Measurements from ENCODE around the gene RPH3AL.
"Not testable (repeated sequence)": the region's sequence is repeated elsewhere in the genome, so short reads cannot be mapped to it uniquely, and the experiment has no call there.

RPH3AL gene

DNA sequence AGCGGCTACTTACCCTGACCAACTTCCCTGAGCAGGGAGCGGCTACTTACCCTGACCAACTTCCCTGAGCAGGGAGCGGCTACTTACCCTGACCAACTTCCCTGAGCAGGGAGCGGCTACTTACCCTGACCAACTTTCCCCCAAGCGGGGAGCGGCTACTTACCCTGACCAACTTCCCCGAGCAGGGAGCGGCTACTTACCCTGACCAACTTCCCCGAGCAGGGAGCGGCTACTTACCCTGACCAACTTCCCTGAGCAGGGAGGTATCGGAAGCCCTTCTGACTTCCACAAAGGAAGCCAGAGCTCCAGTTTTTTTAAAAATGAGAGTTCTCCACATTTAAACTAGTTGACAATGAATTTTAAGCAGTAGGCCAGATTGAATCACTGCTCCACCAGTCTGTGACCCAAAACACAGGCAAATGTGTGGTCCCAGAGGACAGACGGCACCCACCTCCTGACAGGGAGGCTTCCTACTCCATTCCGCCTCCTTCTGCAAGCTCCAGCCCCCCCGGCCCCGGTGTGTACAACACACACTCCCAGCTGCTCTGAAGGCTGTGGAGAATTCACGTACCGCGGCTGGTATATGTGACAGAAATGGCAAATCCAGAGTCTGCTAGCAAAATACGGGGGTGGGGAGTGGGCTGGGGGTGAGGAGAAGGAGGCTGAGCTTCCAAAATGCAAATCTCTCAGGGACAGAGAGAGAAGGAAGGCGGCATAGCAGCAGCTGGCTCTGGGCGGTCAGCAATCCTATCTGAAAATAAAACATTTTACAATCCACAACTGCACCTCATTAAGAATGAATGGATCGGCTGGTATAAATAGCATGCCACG, 118.2 kb downstream of the RPH3AL start:
- peak; percentile 8 for DNase-seq

DNA sequence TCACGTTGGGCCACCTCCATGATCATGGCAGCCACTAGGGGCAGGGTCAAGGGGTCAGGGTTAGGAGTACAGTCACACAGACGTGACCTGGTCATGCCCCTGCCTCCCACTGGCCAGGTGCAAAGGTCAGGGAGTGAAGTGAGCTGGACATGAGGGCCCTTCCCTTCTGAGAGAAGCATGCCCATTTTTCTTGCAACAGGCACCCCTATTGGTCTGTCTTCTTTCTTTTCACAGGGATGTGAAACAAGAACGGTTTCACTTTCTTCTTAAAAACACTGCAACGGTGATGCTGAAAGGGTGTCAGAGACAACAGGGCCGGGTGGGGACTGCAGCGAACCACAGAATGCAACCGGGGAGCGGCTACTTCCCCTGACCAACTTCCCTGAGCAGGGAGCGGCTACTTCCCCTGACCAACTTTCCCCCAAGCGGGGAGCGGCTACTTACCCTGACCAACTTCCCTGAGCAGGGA, 119.1 kb downstream of the RPH3AL start:
- no peak for DNase-seq

DNA sequence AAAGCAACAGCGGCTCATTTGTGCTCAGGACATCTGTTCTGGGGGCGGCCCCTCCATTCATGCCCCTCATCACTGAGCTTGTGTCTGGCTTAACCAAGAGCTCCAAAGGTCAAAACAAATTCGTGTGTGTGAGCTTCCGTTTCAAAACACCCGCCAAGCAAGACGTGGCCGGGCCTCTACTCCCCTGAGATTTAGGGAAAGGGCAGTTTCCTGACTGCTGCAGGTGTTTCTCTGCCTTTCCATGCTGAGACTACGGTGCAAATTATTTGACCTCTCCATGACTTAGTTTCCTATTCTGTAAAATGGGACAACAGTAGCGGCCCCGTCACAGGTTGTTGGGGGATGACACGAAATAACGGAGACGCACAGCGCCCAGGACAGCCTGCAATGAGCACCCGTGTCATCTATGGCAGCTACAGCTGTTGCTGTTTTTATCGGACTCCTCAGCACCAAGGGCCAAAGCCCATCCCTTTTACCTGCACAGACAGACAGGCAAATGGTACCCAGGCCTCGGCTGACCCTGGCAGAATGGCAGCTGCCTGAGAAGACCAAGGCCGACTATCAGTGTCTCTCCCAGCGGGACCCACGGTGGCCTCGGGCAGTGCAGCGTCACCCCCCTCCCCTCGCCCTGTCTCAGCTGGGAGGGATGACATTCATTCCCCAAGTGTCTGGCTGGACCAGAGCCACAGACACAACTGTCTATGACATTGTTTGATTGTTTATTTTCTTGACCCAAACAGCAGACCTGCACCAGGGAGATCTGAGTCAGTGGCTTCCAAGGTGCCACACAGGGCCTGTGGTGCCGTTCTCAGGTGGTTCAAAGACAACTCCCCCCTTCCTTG, 120.4 kb downstream of the RPH3AL start:
- DNase-seq, result peak; percentile 23

DNA sequence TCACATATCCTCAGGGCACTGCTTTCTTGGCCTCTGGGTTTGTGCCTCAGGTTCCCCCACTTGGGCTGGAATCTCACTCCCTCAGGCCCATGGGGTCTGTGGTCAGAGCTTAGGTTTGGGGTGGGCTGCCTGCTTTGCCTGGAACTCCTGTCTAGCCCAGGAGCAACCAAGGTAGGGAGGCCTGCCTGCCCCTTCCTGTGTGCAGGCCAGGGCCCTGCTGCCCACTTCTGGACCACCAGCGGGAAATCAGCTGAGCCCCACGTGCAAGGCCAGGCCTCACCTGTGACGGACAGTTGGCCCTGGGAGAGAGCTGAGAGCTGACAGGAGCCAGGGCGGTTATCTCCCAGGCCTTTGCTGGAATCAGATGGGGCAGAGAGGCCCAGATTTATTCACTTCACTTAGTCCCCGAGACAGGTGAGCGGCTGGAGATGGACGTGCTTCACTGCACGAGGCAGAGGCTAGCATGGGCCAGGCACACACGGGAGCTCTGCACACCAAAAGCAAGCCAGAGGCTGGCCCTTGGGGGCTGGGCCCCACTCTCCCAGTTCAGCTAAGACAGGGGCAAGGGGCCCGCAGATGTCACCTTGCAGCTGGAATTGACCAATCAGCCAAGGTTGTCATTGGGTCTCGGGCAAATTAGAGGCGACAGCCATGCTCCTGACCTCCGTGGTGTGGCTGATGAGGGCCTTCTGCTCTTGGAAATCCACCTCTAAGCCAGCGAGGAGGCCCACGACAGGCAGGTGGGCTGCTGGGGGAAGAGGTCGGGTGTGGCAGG, 121.2 kb downstream of the RPH3AL start:
- peak; percentile 21 for DNase-seq

DNA sequence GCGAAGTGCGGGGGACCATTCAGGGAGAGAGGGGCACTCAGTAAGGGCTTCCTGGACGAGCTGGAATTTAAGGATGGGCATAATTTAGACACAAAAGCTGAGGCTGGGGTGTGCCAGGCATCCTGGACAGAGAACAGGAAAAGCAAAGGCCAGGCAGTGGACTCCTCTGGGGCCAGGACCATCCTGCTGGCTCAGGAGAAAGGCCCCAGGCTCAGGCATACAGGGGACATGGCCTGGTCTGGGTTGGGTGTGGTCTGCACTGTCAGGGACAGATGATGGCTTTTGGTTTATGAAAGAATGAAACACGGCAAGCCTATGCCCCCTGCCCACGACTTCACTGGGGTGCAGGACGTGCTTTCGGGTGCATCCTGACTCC, 122.2 kb downstream of the RPH3AL start:
- peak; percentile 17 for DNase-seq

DNA sequence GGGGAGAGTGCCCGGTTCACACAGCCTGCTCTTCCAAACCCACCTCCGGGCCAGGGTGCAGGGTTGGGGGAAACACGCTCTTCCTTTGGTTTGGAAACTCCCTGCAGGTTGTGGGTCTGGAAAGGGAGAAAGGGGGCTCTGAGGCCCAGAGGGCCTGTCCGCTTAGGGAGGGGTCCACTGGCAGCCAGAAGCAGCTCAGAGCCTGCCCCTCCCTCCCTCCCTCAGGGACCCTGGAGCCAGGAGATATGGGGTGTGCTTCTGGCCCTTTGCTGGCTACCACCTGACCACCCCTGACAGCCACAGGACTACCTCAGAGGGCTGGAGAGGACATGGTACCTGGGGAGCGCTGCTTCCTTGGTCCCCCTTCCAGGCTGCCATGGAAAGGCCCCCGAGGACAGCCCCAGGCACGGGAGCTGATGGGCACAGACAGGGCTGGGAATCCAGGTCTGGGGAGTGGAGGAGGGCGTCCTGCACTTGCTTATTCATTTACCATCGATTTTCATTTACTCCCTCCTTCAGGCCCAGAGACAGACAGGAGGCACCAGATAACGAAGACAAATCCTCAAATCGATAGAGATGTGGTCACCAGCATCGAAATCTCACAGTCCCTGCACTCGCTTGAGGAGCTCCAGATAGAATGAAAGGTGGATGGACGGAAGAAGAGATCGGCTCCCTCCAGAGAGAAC, 122.8 kb downstream of the RPH3AL start:
- DNase-seq, result peak; percentile 3

DNA sequence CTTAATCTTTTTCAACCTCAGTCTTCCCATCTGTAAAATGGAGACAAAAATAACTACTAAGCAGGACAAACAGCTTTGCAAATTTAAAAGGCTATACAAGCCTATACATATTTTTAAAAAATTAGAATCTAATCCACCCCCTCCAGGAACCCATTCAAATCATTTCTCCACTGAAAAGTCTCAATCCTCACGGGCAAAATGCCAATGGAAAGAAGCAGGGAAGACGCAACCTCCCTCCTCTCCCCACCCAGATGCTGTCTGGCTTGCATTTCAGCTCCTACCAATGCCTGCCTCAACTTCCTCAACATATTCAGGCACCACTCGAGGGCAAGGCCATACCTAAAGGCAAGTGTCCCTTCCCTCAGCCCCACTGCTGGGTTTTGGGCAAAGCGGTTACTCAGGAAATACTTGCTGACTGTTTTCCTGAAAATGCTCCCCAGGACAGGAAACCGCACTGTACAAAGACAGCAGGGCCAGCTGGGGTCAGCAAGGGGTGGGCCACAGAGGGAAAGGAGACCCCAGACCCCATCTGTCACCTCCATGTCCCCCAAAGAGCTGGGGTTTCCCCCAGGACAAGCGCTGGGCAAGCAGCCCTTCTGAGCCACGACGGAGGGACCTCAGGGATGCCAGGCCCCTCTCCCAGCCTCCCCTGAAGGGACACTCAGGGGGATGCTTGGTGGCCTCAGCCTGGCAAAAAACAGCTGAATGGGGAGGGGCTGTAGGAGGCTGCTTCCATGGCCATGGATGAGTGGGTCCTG, 123.5 kb downstream of the RPH3AL start:
- DNase-seq, result no peak

DNA sequence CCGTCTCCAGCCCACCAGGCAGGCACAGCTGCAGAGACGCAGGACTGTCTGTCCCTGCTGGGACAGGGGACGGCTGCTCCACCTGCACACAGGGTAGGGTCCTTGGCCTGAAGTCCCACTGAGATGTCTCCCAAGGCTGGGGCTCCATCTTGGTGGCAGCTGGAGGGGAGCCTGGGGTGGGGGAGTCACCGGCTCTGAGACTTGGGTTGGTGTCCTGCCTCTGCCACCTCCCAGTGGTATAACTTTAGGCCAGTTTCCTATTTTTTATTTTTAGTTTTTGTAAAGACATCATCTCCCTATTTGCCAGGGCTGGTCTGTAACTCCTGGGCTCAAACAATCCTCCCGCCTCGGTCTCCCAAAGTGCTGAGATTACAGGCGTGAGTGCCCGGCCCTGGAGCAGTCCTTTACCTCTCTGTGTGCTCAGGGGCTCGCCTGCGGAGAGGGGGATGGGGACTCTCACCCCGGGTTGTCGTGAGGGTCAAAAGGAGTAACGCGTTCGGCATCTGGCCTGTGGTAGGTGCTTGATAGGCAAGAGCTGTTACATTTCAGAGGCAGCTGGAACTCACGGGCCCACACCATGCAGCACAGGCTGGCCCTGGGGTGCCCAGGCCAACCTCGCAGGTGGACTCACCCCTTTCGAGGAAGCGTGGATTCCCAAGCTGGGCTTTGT, 124.5 kb downstream of the RPH3AL start:
- DNase-seq, result no peak

DNA sequence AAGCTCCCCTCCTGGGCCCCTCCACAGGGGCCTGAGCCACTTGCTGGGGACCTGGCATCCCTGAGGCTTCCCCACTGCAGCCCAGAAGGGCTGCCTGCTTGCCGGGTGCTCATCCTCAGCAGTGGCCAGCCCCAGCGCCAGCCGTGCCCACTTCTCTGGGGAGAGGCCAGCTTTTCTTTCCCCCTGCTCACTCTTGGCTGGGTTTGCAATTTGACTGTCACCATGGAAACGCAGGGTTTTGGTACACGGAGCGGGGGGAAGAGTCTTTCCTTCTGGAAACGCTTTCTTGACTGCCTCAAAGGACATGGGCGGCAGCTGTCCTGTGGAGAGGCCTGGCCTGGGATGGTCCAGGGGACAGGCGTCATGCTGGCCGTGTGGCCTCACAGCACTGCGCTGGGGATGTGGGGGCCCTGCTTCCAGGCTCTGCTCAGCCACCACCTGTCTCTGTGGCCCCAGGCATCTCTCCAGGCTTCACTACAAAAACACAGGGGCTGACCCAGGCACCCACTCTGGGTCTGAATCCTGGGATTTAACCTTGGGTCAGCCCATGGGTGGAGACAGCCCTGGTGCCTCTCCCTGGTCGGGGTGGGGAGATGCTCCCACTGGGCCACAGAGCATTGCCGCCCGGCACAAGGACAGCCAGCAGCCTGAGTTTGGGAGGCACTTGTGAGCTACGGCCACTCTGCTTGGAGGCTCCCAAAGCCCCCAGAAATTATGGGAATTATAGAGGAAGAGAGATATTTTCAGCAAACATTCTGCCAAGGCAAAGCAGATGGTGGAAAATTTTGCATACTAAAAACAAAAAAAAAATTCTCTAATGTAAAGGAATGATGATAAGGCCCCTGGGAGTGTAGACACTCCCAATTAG, 125.3 kb downstream of the RPH3AL start:
- no peak for DNase-seq

DNA sequence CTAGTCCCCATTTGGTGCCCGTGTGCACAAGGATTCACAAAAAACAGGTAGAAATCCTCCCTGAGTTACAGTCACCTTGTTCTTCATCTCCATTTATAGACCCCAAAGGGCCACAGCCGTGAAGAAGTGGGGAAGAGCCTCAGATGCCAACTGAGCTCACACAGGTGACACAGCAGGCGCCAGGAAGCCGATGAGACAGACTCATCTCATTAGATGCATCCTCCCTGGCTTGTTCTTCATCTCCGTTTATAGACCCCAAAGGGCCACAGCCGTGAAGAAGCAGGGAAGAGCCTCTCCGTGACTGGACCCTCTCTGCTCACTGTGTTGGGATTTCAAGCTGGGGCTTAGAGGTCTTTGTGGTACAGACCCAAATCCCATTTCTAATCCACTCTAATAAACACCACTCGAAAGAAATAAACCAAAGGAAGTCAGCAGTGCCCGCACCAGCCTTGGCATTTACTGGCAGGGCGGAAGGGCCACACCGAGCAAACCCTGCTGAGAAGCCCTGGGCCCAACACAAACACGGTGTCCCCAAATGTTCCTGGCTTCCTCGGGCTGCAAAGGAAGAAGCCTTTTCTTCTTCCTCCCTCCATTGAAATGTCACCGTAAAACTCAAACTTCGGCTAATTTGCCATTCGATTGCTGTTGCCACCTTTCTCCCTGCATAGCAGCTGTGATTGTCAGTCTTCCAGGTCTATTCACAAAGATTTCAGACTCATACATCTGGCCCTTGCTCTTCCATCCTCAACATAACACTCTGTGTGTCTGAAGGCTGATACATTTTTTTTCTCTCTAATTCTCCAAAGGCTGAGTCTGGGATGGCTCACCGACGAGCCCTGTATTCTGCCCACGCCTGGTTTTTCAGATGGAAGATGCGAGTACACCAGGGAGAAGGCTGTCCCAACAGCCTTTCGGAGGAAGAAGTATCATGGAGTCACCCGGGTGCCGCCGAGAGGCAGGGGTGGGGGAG, 126.2 kb downstream of the RPH3AL start:
- no peak for DNase-seq

DNA sequence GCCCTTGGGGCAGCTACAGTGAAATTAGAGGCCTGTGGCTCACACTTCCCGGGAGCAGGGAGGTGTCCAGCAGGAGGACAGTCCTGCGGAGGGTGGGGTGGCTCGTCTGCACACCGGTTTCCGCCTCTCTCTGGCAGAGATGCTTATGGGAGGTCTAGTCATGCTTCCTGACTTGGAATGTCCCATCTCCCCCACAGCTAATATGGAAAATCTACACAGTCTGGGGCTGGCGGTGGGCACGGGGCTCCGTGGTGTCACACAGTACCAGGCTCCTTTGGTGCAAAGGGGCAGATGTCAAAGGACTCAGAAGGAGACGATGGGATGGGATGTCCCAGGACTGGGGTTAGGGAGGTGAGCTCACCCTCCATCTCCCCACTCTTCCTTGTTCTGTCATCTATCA, 127.1 kb downstream of the RPH3AL start:
- no peak for DNase-seq

DNA sequence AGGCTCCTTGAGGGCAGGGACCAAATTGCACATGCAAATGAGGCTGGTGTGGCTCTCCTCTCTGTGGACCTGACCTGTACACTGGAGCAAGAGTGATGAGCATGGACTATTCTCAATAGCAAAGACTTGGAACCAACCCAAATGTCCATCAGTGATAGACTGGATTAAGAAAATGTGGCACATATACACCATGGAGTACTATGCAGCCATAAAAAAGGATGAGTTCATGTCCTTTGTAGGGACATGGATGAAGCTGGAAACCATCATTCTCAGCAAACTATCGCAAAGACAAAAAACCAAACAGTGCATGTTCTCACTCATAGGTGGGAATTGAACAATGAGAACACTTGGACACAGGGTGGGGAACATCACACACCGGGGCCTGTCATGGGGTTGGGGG, 128.0 kb downstream of the RPH3AL start:
- DNase-seq, result not testable (repeated sequence)

DNA sequence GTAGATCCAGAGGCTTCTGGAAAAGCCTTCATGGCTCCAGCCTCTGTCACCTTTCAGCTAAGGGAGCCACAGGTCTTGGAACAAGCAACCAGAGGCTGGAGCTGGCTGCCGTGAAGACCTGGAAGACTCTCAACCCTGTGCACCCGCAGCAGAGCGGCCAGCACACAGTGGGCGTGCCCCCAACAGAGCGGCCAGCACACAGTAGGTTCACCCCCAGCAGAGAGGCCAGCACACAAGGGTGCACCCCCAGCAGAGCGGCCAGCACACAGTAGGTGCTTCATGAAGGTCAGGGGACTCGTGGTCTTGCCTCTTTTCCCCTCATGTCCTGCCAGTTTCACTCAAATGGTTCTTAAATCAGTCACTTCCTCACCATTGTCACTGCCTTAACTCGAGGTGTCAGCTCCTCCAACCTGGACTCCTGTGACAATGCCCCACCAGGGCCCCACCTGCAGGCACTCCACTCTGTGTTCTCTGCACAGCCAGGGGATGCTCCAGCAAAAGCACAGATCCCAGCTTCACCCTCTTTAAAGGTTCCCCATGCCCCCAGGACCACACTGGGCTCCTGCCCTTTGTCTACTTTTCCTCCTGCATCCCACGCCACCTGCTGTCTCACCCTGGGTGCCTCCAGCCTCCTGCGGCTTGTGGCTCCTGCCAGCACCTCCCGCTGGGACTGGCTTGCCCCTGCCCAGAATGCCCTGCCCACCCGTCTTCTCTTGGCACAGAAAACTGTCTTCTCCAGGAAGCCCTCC, 128.7 kb downstream of the RPH3AL start:
- DNase-seq, result no peak

DNA sequence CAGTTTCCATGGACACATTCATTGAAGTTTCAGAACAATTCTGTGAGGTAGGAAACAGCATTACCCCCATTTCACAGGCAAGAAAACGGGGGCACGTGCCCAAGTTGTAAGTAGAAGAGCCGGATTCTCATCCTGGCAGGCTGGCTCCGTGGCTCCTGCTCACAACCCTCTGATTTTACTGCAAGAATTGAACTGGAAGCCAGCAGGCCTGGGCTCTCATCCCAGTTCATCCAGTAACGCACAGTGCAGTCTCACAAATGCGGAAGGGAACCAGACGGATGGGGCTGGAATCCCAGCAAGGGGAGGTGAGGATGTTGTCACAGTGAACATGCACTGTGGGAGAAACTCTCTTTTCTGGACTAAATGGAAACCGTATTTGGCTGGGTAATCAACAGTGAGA, 130.4 kb downstream of the RPH3AL start:
- no peak for DNase-seq

DNA sequence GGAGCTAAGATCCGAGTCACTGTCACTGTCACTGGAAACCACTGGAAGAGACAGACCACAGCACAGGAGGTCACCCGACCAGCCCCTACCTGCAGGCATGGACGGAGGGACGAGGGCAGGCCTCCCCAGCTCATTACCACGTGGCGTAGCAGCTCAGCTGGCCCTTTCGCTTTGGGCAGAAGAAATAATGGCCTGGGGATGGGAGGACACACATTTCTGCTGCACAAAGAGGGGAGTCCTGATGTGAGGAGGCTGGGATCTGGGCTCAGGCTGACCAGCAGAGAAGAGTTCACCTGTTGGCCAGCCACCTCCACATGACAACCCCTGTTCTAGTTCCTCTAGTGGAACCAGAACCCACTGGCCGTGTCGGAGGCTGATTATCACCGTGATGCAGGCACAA, 132.9 kb downstream of the RPH3AL start:
- no peak for DNase-seq

DNA sequence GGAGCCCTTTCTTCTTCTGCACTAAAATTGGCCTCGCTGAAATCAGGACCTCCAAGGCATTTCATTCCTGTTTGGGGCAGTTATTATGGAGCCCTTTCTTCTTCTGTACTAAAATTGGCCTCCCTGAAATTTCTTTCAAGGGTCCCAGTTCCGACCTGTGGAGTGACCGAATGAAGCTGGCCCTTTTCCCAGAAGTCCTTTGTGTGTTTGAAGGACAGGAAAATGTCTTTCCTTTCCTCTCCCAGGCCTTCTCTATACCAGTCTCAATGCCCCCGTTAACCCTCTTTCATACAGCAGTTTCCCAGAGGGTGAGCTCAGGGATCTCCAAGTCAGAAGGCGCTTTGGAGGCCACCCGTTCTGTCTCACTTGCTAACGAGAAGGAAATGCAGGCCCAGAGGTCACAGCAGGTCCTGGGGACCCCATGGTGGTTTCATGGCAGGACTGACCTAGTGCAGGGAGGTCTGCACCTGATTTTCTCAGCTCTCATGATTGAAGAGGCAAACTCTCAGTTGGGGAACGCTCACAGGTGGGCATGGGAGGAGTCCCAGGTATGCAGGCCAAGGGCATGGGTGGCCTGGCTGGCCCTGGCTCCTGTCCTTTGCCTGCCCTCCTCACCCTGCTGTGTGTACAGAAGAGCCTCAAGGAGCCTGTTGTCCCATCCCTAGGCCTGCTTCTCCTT, 134.0 kb downstream of the RPH3AL start:
- DNase-seq, result no peak

DNA sequence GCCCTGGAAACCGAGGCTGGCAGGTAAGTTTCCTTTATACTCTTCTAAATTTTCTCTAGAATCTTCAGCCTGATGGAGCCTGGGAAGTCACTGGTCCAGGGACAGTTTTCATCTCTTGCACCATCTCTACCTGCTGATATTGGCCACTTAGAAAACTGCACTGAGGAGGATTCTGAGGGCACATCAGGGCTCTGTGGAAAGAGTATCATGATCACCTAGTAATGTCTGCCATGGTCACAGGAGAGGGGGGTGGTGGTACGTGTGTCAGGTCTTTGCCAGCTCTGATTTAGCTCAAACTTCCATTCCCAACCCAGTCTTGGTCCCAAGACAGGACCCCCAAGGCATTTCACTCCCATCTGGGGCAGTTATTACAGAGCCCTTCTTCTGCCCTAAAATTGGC, 136.0 kb downstream of the RPH3AL start:
- DNase-seq, result no peak
